T-helper 9 cell (primary cell): ENCODE data around the gene RFX7.

ENCODE experiments used
- DNase-seq: peaks from one replicate; pipeline ENCODE4 v3.0.0-alpha.2; 2020

RFX7 gene

GRCh38 chr15:56244038-56244810 lies 545 bp upstream of the RFX7 start:
- DNase-seq, result peak; percentile 1

- no peak for DNase-seq
Measured at GRCh38 chr15:56242576-56243162, 1.0 kb downstream of the RFX7 start.

GRCh38 chr15:56241374-56242105 lies 2.1 kb downstream of the RFX7 start:
- DNase-seq, result no peak

GRCh38 chr15:56240390-56240789 lies 3.3 kb downstream of the RFX7 start:
- DNase-seq, result no peak

- DNase-seq, result no peak
Measured at GRCh38 chr15:56236197-56236596, 7.5 kb downstream of the RFX7 start.

- DNase-seq, result no peak
Measured at GRCh38 chr15:56234804-56235203, 8.9 kb downstream of the RFX7 start.

- no peak for DNase-seq
Measured at GRCh38 chr15:56233549-56233948, 10.1 kb downstream of the RFX7 start.

GRCh38 chr15:56232058-56232457 lies 11.6 kb downstream of the RFX7 start:
- no peak for DNase-seq

GRCh38 chr15:56228854-56229253 lies 14.8 kb downstream of the RFX7 start:
- no peak for DNase-seq

- DNase-seq, result no peak
Measured at GRCh38 chr15:56228352-56228751, 15.3 kb downstream of the RFX7 start.

GRCh38 chr15:56227780-56228179 lies 15.9 kb downstream of the RFX7 start:
- no peak for DNase-seq

GRCh38 chr15:56227306-56227705 lies 16.4 kb downstream of the RFX7 start:
- DNase-seq, result no peak

GRCh38 chr15:56225520-56225919 lies 18.2 kb downstream of the RFX7 start:
- no peak for DNase-seq

- DNase-seq, result no peak
Measured at GRCh38 chr15:56222302-56222701, 21.4 kb downstream of the RFX7 start.

GRCh38 chr15:56217341-56217740 lies 26.3 kb downstream of the RFX7 start:
- DNase-seq, result no peak

- DNase-seq, result no peak
Measured at GRCh38 chr15:56215769-56216168, 27.9 kb downstream of the RFX7 start.

GRCh38 chr15:56211960-56212550 lies 31.6 kb downstream of the RFX7 start:
- DNase-seq, result no peak

GRCh38 chr15:56211064-56211463 lies 32.6 kb downstream of the RFX7 start:
- no peak for DNase-seq

- no peak for DNase-seq
Measured at GRCh38 chr15:56208641-56209155, 35.0 kb downstream of the RFX7 start.

- no peak for DNase-seq
Measured at GRCh38 chr15:56208185-56208584, 35.5 kb downstream of the RFX7 start.

- DNase-seq, result no peak
Measured at GRCh38 chr15:56207711-56208110, 36.0 kb downstream of the RFX7 start.

GRCh38 chr15:56207092-56207491 lies 36.6 kb downstream of the RFX7 start:
- DNase-seq, result no peak
